WTC11 (cell line): ENCODE results near the gene IPO8.

Experiments
- ETV6 ChIP-seq: sonication (generic); formaldehyde crosslinking; IDR thresholded peaks from 2 replicates; pipeline ENCODE4 v1.8.1; 2022; ENCODE audit warnings: mild to moderate bottlenecking, missing genetic modification reagents
- FOXP1 ChIP-seq: sonication (generic); formaldehyde crosslinking; IDR thresholded peaks from 2 replicates; pipeline ENCODE4 v1.8.0; 2022; ENCODE audit warnings: missing genetic modification reagents, mild to moderate bottlenecking, moderate library complexity, borderline replicate concordance
- JAZF1 ChIP-seq: fragments of 250-450 bp; sonication (Bioruptor Pico); IDR thresholded peaks from 2 replicates; pipeline ENCODE4 v1.9.0; 2021; ENCODE audit warnings: moderate library complexity, mild to moderate bottlenecking, inconsistent platforms
- SMAD4 ChIP-seq: sonication (generic); formaldehyde crosslinking; IDR thresholded peaks from 2 replicates; pipeline ENCODE4 v1.8.0; 2022; ENCODE audit warnings: mild to moderate bottlenecking, missing genetic modification reagents
- TCF7 ChIP-seq: sonication (generic); formaldehyde crosslinking; IDR thresholded peaks from 2 replicates; pipeline ENCODE4 v1.8.0; 2022; ENCODE audit warnings: mild to moderate bottlenecking, low read depth, missing genetic modification reagents, moderate library complexity
- ZNF671 ChIP-seq: fragments of 250-450 bp; sonication (Bioruptor Pico); IDR thresholded peaks from 2 replicates; pipeline ENCODE4 v1.8.0; 2021; ENCODE audit warnings: mild to moderate bottlenecking
- TF ChIP-seq, protein P1 (sequence below): fragments of 200-600 bp; IDR thresholded peaks from 2 replicates; pipeline ENCODE4 v1.8.0; 2022; ENCODE audit warnings: antibody characterized with exemption
- TF ChIP-seq, protein P2 (sequence below): sonication (generic); formaldehyde crosslinking; IDR thresholded peaks from 2 replicates; pipeline ENCODE4 v1.8.0; 2022; ENCODE audit warnings: mild to moderate bottlenecking, missing genetic modification reagents
- TF ChIP-seq, protein P3 (sequence below): sonication (generic); formaldehyde crosslinking; IDR thresholded peaks from 2 replicates; pipeline ENCODE4 v1.8.0; 2022; ENCODE audit warnings: mild to moderate bottlenecking, missing genetic modification reagents

DNA sequence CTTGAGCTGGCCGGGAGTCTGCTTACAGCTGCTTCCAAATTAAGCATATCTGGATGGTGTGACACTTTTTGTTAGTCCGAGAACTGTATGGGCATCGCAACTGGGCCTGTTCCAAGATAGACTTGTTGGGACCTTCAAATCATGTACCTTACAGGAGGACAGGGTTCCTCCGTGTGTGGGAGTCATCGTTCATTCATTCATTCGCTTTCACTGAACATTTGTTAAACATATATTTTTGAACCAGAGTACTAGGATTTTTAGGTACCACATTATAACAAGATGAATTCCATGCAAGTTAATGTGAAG, 387 bp upstream of the IPO8 start:
- TF ChIP-seq, protein P1, sequence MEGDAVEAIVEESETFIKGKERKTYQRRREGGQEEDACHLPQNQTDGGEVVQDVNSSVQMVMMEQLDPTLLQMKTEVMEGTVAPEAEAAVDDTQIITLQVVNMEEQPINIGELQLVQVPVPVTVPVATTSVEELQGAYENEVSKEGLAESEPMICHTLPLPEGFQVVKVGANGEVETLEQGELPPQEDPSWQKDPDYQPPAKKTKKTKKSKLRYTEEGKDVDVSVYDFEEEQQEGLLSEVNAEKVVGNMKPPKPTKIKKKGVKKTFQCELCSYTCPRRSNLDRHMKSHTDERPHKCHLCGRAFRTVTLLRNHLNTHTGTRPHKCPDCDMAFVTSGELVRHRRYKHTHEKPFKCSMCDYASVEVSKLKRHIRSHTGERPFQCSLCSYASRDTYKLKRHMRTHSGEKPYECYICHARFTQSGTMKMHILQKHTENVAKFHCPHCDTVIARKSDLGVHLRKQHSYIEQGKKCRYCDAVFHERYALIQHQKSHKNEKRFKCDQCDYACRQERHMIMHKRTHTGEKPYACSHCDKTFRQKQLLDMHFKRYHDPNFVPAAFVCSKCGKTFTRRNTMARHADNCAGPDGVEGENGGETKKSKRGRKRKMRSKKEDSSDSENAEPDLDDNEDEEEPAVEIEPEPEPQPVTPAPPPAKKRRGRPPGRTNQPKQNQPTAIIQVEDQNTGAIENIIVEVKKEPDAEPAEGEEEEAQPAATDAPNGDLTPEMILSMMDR, result no peak
- TF ChIP-seq, protein P2, sequence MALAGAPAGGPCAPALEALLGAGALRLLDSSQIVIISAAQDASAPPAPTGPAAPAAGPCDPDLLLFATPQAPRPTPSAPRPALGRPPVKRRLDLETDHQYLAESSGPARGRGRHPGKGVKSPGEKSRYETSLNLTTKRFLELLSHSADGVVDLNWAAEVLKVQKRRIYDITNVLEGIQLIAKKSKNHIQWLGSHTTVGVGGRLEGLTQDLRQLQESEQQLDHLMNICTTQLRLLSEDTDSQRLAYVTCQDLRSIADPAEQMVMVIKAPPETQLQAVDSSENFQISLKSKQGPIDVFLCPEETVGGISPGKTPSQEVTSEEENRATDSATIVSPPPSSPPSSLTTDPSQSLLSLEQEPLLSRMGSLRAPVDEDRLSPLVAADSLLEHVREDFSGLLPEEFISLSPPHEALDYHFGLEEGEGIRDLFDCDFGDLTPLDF (CRISPR knock-in tag), result no peak
- no peak for TF ChIP-seq JAZF1 (CRISPR knock-in tag)
- TF ChIP-seq TCF7 (CRISPR knock-in tag), result no peak
- TF ChIP-seq FOXP1 (CRISPR knock-in tag), result no peak
- no peak for TF ChIP-seq SMAD4 (CRISPR knock-in tag)
- no peak for TF ChIP-seq ZNF671 (CRISPR knock-in tag)
- TF ChIP-seq, protein P3, sequence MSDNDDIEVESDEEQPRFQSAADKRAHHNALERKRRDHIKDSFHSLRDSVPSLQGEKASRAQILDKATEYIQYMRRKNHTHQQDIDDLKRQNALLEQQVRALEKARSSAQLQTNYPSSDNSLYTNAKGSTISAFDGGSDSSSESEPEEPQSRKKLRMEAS (CRISPR knock-in tag), result no peak; the same call in 1 of the 2 replicates
- no peak for TF ChIP-seq ETV6
